BLaER1 treated with 17β-estradiol and CSF1 and Interleukin-3, amounts not matched to agents 10 nM and 100 nM (cell line): ENCODE measurements around the gene RNF212.

Experiments
- H3K27ac ChIP-seq, 11 experiments: shearing (Covaris generic); formaldehyde crosslinking; 2 replicates each; pipeline ENCODE4 v1.8.1; 2022
- H3K27me3 ChIP-seq, 11 experiments: shearing (Covaris generic); formaldehyde crosslinking; 2 replicates each; pipeline ENCODE4 v1.8.1; 2022
- H3K36me3 ChIP-seq, 11 experiments: shearing (Covaris generic); formaldehyde crosslinking; 2 replicates each; pipeline ENCODE4 v1.8.1; 2022
- H3K4me1 ChIP-seq, 10 experiments: shearing (Covaris generic); formaldehyde crosslinking; 2 replicates each; pipeline ENCODE4 v1.8.1; 2022
- H3K4me2 ChIP-seq, 11 experiments: shearing (Covaris generic); formaldehyde crosslinking; 2 replicates each; pipeline ENCODE4 v1.8.1; 2022
- H3K4me3 ChIP-seq, 10 experiments: shearing (Covaris generic); formaldehyde crosslinking; 2 replicates each; pipeline ENCODE4 v1.8.1; 2022
- H3K9ac ChIP-seq, 11 experiments: shearing (Covaris generic); formaldehyde crosslinking; 2 replicates each; pipeline ENCODE4 v1.8.1; 2022
- H3K9me3 ChIP-seq, 11 experiments: shearing (Covaris generic); formaldehyde crosslinking; replicated peaks in 1 of 11; 2 replicates each; pipeline ENCODE4 v1.8.1; 2022
- H4K20me1 ChIP-seq, 11 experiments: shearing (Covaris generic); formaldehyde crosslinking; 2 replicates each; pipeline ENCODE4 v1.8.1; 2022
- Cebpa-rat ChIP-seq, 11 experiments: shearing (Covaris generic); IDR thresholded peaks; 2 replicates each; pipeline ENCODE4 v1.8.1; 2022

RNF212 gene

GRCh38 chr4:1152290-1152689, 38.9 kb upstream of the RNF212 start:
- TF ChIP-seq Cebpa-rat (IDR thresholded peaks at IDR 0.05) = no peak
- Histone ChIP-seq H3K9me3 (peaks cover 26 to 58% (median 39%) of the 10 kb centered on the region in 11 experiments), H3K36me3 (peaks cover 0 to 8% (median 0%) of the 10 kb centered on the region in 11 experiments; a peak in 4 of 22 replicates), H3K4me2 (peak overlapping the region in 6 of 11 experiments; percentile 21 to 47 (median 24); a peak in 8 of 22 replicates), H3K4me1 (peaks cover 26 to 41% (median 32%) of the 10 kb centered on the region in 10 experiments), H3K27me3 (peaks cover 2 to 60% (median 47%) of the 10 kb centered on the region in 11 experiments; a peak in 11 of 22 replicates), H3K27ac (no peak overlapping the region), H3K4me3 (no peak overlapping the region), H3K9ac (no peak overlapping the region), H4K20me1 (no peaks in the 10 kb centered on the region)

GRCh38 chr4:1151541-1151940, 38.2 kb upstream of the RNF212 start:
- no peak overlapping the region for H3K9ac ChIP-seq
- TF ChIP-seq Cebpa-rat (IDR thresholded peaks at IDR 0.05) = no peak
- no peak overlapping the region for H3K4me3 ChIP-seq
- H3K4me1 ChIP-seq = peaks cover 24 to 38% (median 30%) of the 10 kb centered on the region in 10 experiments
- peaks cover 0 to 8% (median 0%) of the 10 kb centered on the region in 11 experiments; a peak in 4 of 22 replicates for H3K36me3 ChIP-seq
- H3K4me2 ChIP-seq = peak overlapping the region in 6 of 11 experiments; percentile 21 to 47 (median 24); a peak in 9 of 22 replicates
- H3K27me3 ChIP-seq = peaks cover 2 to 52% (median 42%) of the 10 kb centered on the region in 11 experiments; a peak in 11 of 22 replicates
- H3K9me3 ChIP-seq = peaks cover 26 to 51% (median 37%) of the 10 kb centered on the region in 11 experiments
- no peak overlapping the region for H3K27ac ChIP-seq
- no peaks in the 10 kb centered on the region for H4K20me1 ChIP-seq

- peaks cover 0 to 8% (median 0%) of the 10 kb centered on the region in 11 experiments; a peak in 4 of 22 replicates for H3K36me3 ChIP-seq
- no peak overlapping the region for H3K27ac ChIP-seq
- no peak for TF ChIP-seq Cebpa-rat (IDR thresholded peaks at IDR 0.05)
- peaks cover 2 to 46% (median 35%) of the 10 kb centered on the region in 11 experiments; a peak in 11 of 22 replicates for H3K27me3 ChIP-seq
- H3K4me3 ChIP-seq = no peak overlapping the region
- H3K9ac ChIP-seq = no peak overlapping the region
- H4K20me1 ChIP-seq = no peaks in the 10 kb centered on the region
- H3K9me3 ChIP-seq = peaks cover 26 to 49% (median 37%) of the 10 kb centered on the region in 11 experiments
- peaks cover 17 to 31% (median 24%) of the 10 kb centered on the region in 10 experiments for H3K4me1 ChIP-seq
- H3K4me2 ChIP-seq = no peak overlapping the region
Observed at GRCh38 chr4:1150875-1151274, 37.5 kb upstream of the RNF212 start.

GRCh38 chr4:1139860-1140259, 26.5 kb upstream of the RNF212 start:
- Histone ChIP-seq H3K9me3 (peaks cover 0 to 31% (median 16%) of the 10 kb centered on the region in 11 experiments; a peak in 18 of 22 replicates), H3K4me3 (no peak overlapping the region), H4K20me1 (no peaks in the 10 kb centered on the region), H3K9ac (no peak overlapping the region), H3K27me3 (no peaks in the 10 kb centered on the region), H3K36me3 (no peaks in the 10 kb centered on the region), H3K4me1 (peaks cover 30 to 63% (median 55%) of the 10 kb centered on the region in 10 experiments), H3K4me2 (no peak overlapping the region; a peak in 1 of 22 replicates), H3K27ac (no peak overlapping the region)
- TF ChIP-seq Cebpa-rat (IDR thresholded peaks at IDR 0.05) = no peak

GRCh38 chr4:1137850-1138249, 24.5 kb upstream of the RNF212 start:
- no peaks in the 10 kb centered on the region for H3K36me3 ChIP-seq
- H4K20me1 ChIP-seq = no peaks in the 10 kb centered on the region
- H3K9ac ChIP-seq = peak overlapping the region in 5 of 11 experiments; percentile 2 to 45 (median 13); a peak in 4 of 22 replicates
- peaks cover 0 to 31% (median 16%) of the 10 kb centered on the region in 11 experiments; a peak in 18 of 22 replicates for H3K9me3 ChIP-seq
- H3K4me1 ChIP-seq = peaks cover 39 to 83% (median 69%) of the 10 kb centered on the region in 10 experiments
- TF ChIP-seq Cebpa-rat (IDR thresholded peaks at IDR 0.05) = peak in 4 of 11 experiments; percentile 14 to 79 (median 54); a peak in 6 of 22 replicates
- no peaks in the 10 kb centered on the region for H3K27me3 ChIP-seq
- H3K4me2 ChIP-seq = peak overlapping the region; percentile 36 to 83 (median 64); a peak in 20 of 22 replicates
- peak overlapping the region in 9 of 11 experiments; percentile 44 to 76 (median 72); a peak in 18 of 22 replicates for H3K27ac ChIP-seq
- peak overlapping the region in 4 of 10 experiments; percentile 8 to 29 (median 22); a peak in 4 of 20 replicates for H3K4me3 ChIP-seq

GRCh38 chr4:1137063-1137776, 23.9 kb upstream of the RNF212 start:
- no peaks in the 10 kb centered on the region for H3K36me3 ChIP-seq
- peaks cover 0 to 31% (median 16%) of the 10 kb centered on the region in 11 experiments; a peak in 18 of 22 replicates for H3K9me3 ChIP-seq
- TF ChIP-seq Cebpa-rat (IDR thresholded peaks at IDR 0.05) = no peak
- H4K20me1 ChIP-seq = no peaks in the 10 kb centered on the region
- peak overlapping the region in 6 of 10 experiments; percentile 8 to 33 (median 25); a peak in 6 of 20 replicates for H3K4me3 ChIP-seq
- no peaks in the 10 kb centered on the region; a peak in 1 of 22 replicates for H3K27me3 ChIP-seq
- peak overlapping the region in 9 of 11 experiments; percentile 44 to 76 (median 72); a peak in 18 of 22 replicates for H3K27ac ChIP-seq
- H3K9ac ChIP-seq = peak overlapping the region in 6 of 11 experiments; percentile 2 to 45 (median 12); a peak in 5 of 22 replicates
- peak overlapping the region; percentile 36 to 83 (median 64); a peak in 21 of 22 replicates for H3K4me2 ChIP-seq
- H3K4me1 ChIP-seq = peaks cover 43 to 85% (median 68%) of the 10 kb centered on the region in 10 experiments

- no peak for TF ChIP-seq Cebpa-rat (IDR thresholded peaks at IDR 0.05)
- H3K4me3 ChIP-seq = no peak overlapping the region
- H3K36me3 ChIP-seq = no peaks in the 10 kb centered on the region
- peak overlapping the region in 4 of 11 experiments; percentile 0 to 76 (median 33); a peak in 5 of 22 replicates for H3K27ac ChIP-seq
- peak overlapping the region; percentile 19 to 69 (median 56); a peak in 21 of 22 replicates for H3K4me2 ChIP-seq
- H3K4me1 ChIP-seq = peaks cover 37 to 74% (median 58%) of the 10 kb centered on the region in 10 experiments
- H3K27me3 ChIP-seq = no peaks in the 10 kb centered on the region; a peak in 1 of 22 replicates
- peak overlapping the region in 2 of 11 experiments; percentile 16 to 41; a peak in 2 of 22 replicates for H3K9ac ChIP-seq
- peaks cover 0 to 29% (median 16%) of the 10 kb centered on the region in 11 experiments; a peak in 18 of 22 replicates for H3K9me3 ChIP-seq
- no peaks in the 10 kb centered on the region for H4K20me1 ChIP-seq
Observed at GRCh38 chr4:1136048-1136447, 22.7 kb upstream of the RNF212 start.

- peaks cover 34 to 66% (median 51%) of the 10 kb centered on the region in 10 experiments for H3K4me1 ChIP-seq
- H3K4me3 ChIP-seq = no peak overlapping the region
- H3K36me3 ChIP-seq = no peaks in the 10 kb centered on the region
- peaks cover 0 to 3% (median 0%) of the 10 kb centered on the region in 11 experiments; a peak in 6 of 22 replicates for H3K9me3 ChIP-seq
- no peaks in the 10 kb centered on the region for H4K20me1 ChIP-seq
- H3K27ac ChIP-seq = 0 out of 22 replicates have a peak overlapping the region, but pooled peaks of 1 of the 11 experiments have one; percentile 38
- no peak overlapping the region for H3K9ac ChIP-seq
- H3K4me2 ChIP-seq = peak overlapping the region; percentile 36 to 69 (median 53)
- H3K27me3 ChIP-seq = no peaks in the 10 kb centered on the region; a peak in 1 of 22 replicates
- no peak for TF ChIP-seq Cebpa-rat (IDR thresholded peaks at IDR 0.05)
Observed at GRCh38 chr4:1133033-1133432, 19.7 kb upstream of the RNF212 start.
